GM12878 (cell line): Measurements from ENCODE around the gene POLR1A.

ENCODE experiments used
- JUNB ChIP-seq: IDR thresholded peaks from 2 replicates; pipeline ENCODE4 v1.6.1; 2016; ENCODE audit warnings: antibody characterized with exemption, mild to moderate bottlenecking
- JUND ChIP-seq: IDR thresholded peaks from 2 replicates; pipeline ENCODE4 v1.6.1; 2012; ENCODE audit warnings: low read depth, mild to moderate bottlenecking, low read length, improper control_type of control experiment, moderate library complexity
- NR2C2 ChIP-seq: IDR thresholded peaks from 2 replicates; pipeline ENCODE4 v1.6.1; 2011; ENCODE audit warnings: borderline replicate concordance, low read depth; ENCODE audit not compliant: control insufficient read depth, insufficient read length
- PML ChIP-seq: IDR thresholded peaks from 2 replicates; pipeline ENCODE4 v1.6.1; 2012; ENCODE audit warnings: low read length, inconsistent platforms
- ZNF274 ChIP-seq: IDR thresholded peaks from one replicate; pipeline ENCODE4 v1.8.0; 2011; ENCODE audit not compliant: insufficient read length, insufficient read depth
- TF ChIP-seq, protein P1 (sequence below), 3 experiments: IDR thresholded peaks in 2 of 3; conservative IDR thresholded peaks in 1 of 3; 2 replicates each; pipeline ENCODE4 v1.5.1; 2011; ENCODE audit warnings: low read depth in 3 of 3, low read length in 3 of 3, mild to moderate bottlenecking in 3 of 3, control low read depth in 2 of 3, moderate library complexity in 2 of 3, inconsistent platforms in 1 of 3, mixed read lengths in 1 of 3; ENCODE audit not compliant: control insufficient read depth in 2 of 3, insufficient read depth in 1 of 3; ENCODE audit errors: extremely low read depth in 1 of 3

DNA sequence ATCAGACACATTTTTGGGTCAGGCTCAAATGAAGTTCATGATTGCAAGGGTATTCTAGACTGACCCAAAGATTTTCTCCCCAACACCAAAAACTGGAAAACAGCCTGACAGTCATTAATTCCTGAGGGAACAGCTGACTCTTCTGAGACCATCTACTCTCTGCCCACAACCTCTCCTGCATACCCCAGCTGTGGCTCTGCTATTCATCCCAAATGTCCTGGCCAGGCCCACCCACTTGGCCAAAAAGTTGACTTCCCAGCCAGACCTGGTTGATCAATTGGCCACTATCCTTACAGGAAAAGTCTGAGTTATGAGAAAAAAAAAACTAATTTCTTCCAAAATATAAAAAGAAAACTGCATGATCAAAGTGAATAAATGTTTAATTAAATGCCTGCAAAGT, 113.1 kb downstream of the POLR1A start:
- TF ChIP-seq, protein P1, sequence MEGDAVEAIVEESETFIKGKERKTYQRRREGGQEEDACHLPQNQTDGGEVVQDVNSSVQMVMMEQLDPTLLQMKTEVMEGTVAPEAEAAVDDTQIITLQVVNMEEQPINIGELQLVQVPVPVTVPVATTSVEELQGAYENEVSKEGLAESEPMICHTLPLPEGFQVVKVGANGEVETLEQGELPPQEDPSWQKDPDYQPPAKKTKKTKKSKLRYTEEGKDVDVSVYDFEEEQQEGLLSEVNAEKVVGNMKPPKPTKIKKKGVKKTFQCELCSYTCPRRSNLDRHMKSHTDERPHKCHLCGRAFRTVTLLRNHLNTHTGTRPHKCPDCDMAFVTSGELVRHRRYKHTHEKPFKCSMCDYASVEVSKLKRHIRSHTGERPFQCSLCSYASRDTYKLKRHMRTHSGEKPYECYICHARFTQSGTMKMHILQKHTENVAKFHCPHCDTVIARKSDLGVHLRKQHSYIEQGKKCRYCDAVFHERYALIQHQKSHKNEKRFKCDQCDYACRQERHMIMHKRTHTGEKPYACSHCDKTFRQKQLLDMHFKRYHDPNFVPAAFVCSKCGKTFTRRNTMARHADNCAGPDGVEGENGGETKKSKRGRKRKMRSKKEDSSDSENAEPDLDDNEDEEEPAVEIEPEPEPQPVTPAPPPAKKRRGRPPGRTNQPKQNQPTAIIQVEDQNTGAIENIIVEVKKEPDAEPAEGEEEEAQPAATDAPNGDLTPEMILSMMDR (IDR thresholded peaks at IDR 0.05 in 2 of 3, conservative IDR thresholded peaks at IDR 0.05 in 1 of 3; ENCODE audit: control insufficient read depth in 2 of 3, extremely low read depth in 1 of 3, insufficient read depth in 1 of 3, low read depth in 3 of 3, low read length in 3 of 3) = no peak
- TF ChIP-seq PML = no peak
- TF ChIP-seq JUNB = no peak
- no peak for TF ChIP-seq NR2C2
- TF ChIP-seq ZNF274 = no peak
- TF ChIP-seq JUND = no peak
